C4-2B (cell line): ENCODE results near the gene GABRR1.

Experiments
- ZFX ChIP-seq: fragments of 450-650 bp; IDR thresholded peaks from 2 replicates; pipeline ENCODE4 v1.6.1; 2017
- TF ChIP-seq, protein P1 (sequence below): fragments of 450-650 bp; conservative IDR thresholded peaks from 2 replicates; pipeline ENCODE4 v1.5.1; 2017; ENCODE audit warnings: mild to moderate bottlenecking

DNA sequence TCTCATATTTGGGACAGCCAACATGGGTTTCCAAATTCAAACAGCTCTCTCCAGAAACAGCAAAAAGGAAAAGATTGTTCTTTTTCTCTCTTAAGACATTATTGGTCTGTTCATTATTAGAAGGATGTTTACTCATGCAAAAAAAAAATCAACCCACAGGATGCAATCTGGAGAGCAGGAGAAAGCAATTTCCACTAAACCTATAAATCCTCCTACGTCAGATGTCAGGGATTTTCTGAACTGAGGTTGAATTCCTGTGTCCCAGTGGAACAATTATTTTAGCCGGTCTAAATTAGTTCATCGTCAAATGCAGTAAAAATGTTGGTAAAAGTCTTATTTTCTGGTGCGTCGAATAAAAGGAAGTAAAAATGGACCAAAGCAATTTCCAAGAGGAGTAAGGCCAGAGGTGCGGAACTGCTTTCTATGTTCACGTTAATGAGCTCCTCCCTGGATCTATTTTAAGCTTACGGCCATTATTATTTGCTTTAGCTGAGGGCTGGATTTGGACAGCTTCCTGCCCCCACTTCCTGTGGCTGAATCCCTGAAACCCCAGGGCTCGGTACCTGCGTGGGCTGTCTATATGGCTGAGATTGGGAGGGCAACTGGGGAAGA is at the start of gene GABRR1:
- TF ChIP-seq, protein P1, sequence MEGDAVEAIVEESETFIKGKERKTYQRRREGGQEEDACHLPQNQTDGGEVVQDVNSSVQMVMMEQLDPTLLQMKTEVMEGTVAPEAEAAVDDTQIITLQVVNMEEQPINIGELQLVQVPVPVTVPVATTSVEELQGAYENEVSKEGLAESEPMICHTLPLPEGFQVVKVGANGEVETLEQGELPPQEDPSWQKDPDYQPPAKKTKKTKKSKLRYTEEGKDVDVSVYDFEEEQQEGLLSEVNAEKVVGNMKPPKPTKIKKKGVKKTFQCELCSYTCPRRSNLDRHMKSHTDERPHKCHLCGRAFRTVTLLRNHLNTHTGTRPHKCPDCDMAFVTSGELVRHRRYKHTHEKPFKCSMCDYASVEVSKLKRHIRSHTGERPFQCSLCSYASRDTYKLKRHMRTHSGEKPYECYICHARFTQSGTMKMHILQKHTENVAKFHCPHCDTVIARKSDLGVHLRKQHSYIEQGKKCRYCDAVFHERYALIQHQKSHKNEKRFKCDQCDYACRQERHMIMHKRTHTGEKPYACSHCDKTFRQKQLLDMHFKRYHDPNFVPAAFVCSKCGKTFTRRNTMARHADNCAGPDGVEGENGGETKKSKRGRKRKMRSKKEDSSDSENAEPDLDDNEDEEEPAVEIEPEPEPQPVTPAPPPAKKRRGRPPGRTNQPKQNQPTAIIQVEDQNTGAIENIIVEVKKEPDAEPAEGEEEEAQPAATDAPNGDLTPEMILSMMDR: no peak
- no peak for TF ChIP-seq ZFX
